ENCODE results near the gene AFG3L2.

DNA sequence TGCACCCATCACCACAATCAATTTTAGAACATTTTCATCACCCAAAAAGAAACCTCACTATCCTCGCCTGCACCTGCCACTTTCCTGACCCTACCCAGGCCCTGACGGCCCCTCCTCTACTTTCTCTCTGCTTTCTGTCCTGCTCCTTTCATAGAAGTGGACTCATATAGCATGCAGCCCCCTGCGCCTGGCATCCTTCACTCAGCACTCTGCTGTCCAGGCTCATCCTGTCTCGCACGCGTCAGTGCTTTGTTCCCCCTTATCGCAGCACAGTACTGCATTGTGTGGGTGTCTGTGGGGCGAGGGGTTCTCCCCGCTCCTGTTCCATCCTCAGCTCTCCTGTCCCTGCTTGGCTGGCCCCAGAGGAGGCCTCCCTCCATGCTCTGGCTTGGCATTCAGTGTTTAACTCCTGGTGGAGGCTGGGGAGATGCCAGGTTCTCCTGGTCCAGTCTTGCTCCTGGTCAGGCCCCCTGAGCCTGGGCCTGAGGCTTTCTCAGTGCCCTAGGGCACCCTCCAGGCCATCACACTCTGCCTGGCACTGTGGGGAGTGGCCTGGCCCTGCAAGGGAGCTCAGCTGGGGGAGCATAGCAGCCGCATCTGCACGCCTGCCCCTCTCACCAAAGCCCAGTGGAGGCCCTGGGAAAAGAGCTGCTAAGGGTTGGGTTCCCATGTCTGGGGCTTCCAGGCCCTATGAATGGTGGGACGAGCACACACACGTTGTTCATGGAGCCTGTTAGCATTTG is 75.6 kb downstream of the AFG3L2 start:
- no peak for TF ChIP-seq CTCF (IDR thresholded peaks at IDR 0.05 in 8 of 11, conservative IDR thresholded peaks at IDR 0.05 in 3 of 11)
- no peak for TF ChIP-seq POLR2A (IDR thresholded peaks at IDR 0.05)
- no peak for TF ChIP-seq POLR2AphosphoS5 (IDR thresholded peaks at IDR 0.05)

All from spleen (tissue), 7 donors.